Transverse colon (tissue), 4 donors: Measurements from ENCODE around the gene HJURP.

Experiments
- CTCF ChIP-seq, 5 experiments: fragments of 200-600 bp in 3 of 5; fragments of 450-650 bp in 2 of 5; sonication (generic) in 3 of 5; IDR thresholded peaks; 1 replicate in 2 of 5; 2 replicates in 3 of 5; pipeline ENCODE4 v1.5.1; 2016 to 2017; ENCODE audit warnings: antibody characterized with exemption in 5 of 5, inconsistent platforms in 3 of 5, mild to moderate bottlenecking in 2 of 5, moderate library complexity in 1 of 5
- EP300 ChIP-seq: sonication (generic); formaldehyde crosslinking; IDR thresholded peaks from one replicate; pipeline ENCODE4 v1.6.1; 2017; ENCODE audit warnings: antibody characterized with exemption, low read depth
- POLR2AphosphoS5 ChIP-seq, 3 donors: sonication (generic); formaldehyde crosslinking; IDR thresholded peaks; one replicate each; pipeline ENCODE4 v1.6.1; 2016; ENCODE audit warnings: antibody characterized with exemption in 3 of 3

- no peak for TF ChIP-seq POLR2AphosphoS5 (IDR thresholded peaks at IDR 0.05)
- TF ChIP-seq CTCF (IDR thresholded peaks at IDR 0.05): no peak
- TF ChIP-seq EP300: no peak
These were observed 42.6 kb downstream of the HJURP start for GRCh38 chr2:233811732-233812131.
